Central memory CD8-positive, alpha-beta T cell (primary cell): Measurements from ENCODE around the gene MYH6.
A peak's percentile ranks its signal among the peaks of the same experiment; 100 is the strongest.

Source experiments
- ATAC-seq: fragments of 150-1000 bp; cut with Tn5 transposase; replicated peaks from 2 replicates; pipeline ENCODE4 v1.10.0; 2022; ENCODE audit warnings: mild to moderate bottlenecking, moderate FRiP score, moderate number of reproducible peaks; ENCODE audit not compliant: poor library complexity, severe bottlenecking; ENCODE audit errors: extremely low read depth
- DNase-seq, 2 donors: peaks; one replicate each; pipeline ENCODE4 v3.0.0; 2021; ENCODE audit warnings: low spot score in 2 of 2
- H3K27ac Mint-ChIP-seq: one replicate; pipeline ENCODE4 v1.8.0; 2022; ENCODE audit warnings: low read depth, mild to moderate bottlenecking, moderate library complexity, mixed read lengths
- H3K27me3 Mint-ChIP-seq: one replicate; pipeline ENCODE4 v1.8.0; 2022; ENCODE audit warnings: mixed read lengths
- H3K36me3 Mint-ChIP-seq: one replicate; pipeline ENCODE4 v1.8.0; 2022; ENCODE audit warnings: mild to moderate bottlenecking, moderate library complexity, mixed read lengths; ENCODE audit not compliant: insufficient read depth
- H3K4me1 Mint-ChIP-seq: one replicate; pipeline ENCODE4 v1.8.0; 2022; ENCODE audit warnings: mixed read lengths
- H3K4me3 Mint-ChIP-seq: one replicate; pipeline ENCODE4 v1.8.0; 2022; ENCODE audit warnings: mild to moderate bottlenecking, moderate library complexity, mixed read lengths
- H3K9me3 Mint-ChIP-seq: one replicate; pipeline ENCODE4 v1.8.0; 2022; ENCODE audit warnings: mixed read lengths

MYH6 gene

DNA sequence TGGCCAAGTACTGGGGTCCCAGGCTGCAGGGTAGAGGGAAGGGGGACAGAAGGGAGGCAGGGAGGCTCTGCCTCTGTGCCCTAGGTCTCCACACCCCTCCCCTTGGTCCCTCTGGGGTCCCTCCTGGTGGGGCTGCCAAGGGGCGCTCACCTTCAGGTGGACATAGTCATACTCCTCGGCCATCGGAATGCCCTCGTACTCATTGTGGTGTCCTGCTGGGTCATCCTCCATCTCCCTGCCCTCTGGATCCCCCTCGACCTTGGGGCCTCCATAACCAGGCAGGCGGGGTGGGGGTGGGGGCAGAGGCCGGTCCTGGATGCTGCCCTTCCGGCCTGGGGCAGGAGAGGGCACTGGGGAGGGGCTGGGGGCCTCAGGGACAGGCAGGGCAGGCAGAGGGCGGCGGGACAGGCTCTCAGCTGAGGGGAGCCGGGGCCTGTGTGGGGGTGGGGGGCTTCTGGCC lies 48.9 kb downstream of the MYH6 start:
- no peaks in the 10 kb centered on the region for H3K9me3 Mint-ChIP-seq
- no peak for ATAC-seq
- H3K27me3 Mint-ChIP-seq = peaks cover 47% of the 10 kb centered on the region
- no peak overlapping the region for H3K4me3 Mint-ChIP-seq
- no peak overlapping the region for H3K27ac Mint-ChIP-seq
- no peak for DNase-seq
- H3K36me3 Mint-ChIP-seq = peaks cover 2% of the 10 kb centered on the region
- no peaks in the 10 kb centered on the region for H3K4me1 Mint-ChIP-seq

DNA sequence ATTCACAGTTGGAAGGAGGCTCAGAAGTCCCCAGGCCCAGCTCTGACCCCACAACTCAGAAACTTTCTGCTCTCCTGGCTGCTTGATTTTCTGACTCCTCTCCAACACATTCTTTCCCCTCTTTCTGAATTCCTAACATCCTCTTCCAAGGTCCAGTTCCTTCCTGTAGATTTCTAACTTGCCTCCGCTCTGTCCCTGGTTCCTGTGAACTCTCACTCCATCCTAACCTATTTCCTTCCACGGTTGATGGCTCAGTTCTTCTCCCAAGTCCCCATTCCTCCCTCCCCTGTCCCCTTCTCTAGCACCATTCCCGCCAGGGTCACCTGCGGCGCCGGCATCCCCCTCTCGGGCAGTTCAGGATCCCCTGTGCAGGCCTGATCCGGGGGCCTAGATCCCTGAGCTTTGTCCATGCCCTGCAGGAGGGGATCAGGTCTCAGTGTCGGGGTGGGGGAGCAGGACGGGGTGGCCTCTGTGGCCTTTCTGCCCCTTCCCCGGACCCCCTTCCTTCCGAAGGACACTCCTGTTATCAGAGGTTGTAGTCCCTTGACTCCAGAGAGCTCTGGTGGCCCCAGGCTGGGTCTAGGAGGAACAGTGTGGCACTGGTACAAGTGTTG lies 49.4 kb downstream of the MYH6 start:
- Mint-ChIP-seq H3K27ac (no peak overlapping the region), H3K36me3 (peaks cover 2% of the 10 kb centered on the region), H3K9me3 (no peaks in the 10 kb centered on the region), H3K27me3 (peaks cover 49% of the 10 kb centered on the region), H3K4me1 (no peaks in the 10 kb centered on the region), H3K4me3 (no peak overlapping the region)
- DNase-seq = no peak
- ATAC-seq = no peak

- no peak for DNase-seq
- Mint-ChIP-seq H3K4me1 (no peaks in the 10 kb centered on the region), H3K4me3 (no peak overlapping the region), H3K27ac (no peak overlapping the region), H3K9me3 (no peaks in the 10 kb centered on the region), H3K27me3 (peaks cover 55% of the 10 kb centered on the region), H3K36me3 (peaks cover 2% of the 10 kb centered on the region)
- ATAC-seq = no peak
Measured at GRCh38 chr14:23358042-23358441, 50.0 kb downstream of the MYH6 start.

DNA sequence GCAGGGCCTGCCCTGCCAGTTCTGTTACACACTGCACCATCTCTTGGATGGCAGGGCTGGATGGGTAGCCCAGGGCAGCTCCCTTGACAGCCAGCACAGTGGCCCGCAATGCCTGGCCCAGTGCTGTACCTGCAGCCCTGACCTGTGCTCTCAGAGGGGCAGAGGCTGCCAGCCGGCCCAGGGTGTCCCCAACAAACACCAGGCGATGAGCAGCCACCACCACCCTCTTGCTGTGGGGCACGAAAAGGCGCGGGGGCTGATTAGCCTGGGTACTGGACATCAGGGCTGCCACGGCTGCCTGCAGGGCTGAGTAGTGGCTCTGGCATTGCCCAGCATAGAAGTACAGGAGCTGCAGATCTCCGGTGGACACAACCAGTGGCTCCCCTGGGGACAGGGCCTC lies 50.8 kb downstream of the MYH6 start:
- Mint-ChIP-seq H3K9me3 (no peaks in the 10 kb centered on the region), H3K27ac (no peak overlapping the region), H3K4me3 (no peak overlapping the region), H3K36me3 (peaks cover 2% of the 10 kb centered on the region), H3K27me3 (peaks cover 59% of the 10 kb centered on the region), H3K4me1 (no peaks in the 10 kb centered on the region)
- ATAC-seq = no peak
- DNase-seq = no peak

GRCh38 chr14:23356662-23357061 lies 51.4 kb downstream of the MYH6 start:
- H3K9me3 Mint-ChIP-seq = no peaks in the 10 kb centered on the region
- H3K4me3 Mint-ChIP-seq = no peak overlapping the region
- no peak for DNase-seq
- peaks cover 60% of the 10 kb centered on the region for H3K27me3 Mint-ChIP-seq
- no peaks in the 10 kb centered on the region for H3K4me1 Mint-ChIP-seq
- H3K36me3 Mint-ChIP-seq = peaks cover 2% of the 10 kb centered on the region
- no peak overlapping the region for H3K27ac Mint-ChIP-seq
- no peak for ATAC-seq

DNA sequence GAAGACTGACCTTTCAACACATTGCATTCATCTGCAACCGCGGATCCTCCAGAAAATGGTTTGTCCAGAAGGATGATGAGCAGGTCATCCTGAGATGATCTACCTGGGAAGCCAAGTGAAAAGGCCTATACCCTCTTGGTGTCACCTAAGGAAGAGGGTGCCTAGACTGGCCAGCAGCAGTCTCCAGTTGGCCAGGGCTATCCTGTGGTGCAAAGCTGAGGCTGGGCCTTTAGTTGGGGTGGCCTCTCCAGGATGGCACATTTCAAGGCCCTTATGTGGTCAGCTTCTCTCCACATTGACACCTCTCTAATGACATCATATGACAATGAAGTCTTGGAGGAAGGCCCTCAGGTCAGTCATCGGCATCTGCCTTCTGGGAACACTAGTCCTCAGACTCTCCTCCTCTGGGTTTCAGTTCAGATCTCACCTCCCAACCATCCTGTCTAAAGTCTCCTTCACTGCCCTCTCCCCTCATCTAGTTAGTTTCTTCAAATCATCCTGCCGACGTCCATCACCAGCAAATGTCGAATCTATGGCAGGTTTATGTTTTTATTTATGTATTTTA lies 52.1 kb downstream of the MYH6 start:
- ATAC-seq = no peak
- Mint-ChIP-seq H3K36me3 (peaks cover 2% of the 10 kb centered on the region), H3K9me3 (no peaks in the 10 kb centered on the region)

GRCh38 chr14:23354990-23355389 lies 53.1 kb downstream of the MYH6 start:
- no peaks in the 10 kb centered on the region for H3K9me3 Mint-ChIP-seq
- ATAC-seq = no peak
- H3K27me3 Mint-ChIP-seq = peaks cover 69% of the 10 kb centered on the region
- no peak for DNase-seq
- H3K27ac Mint-ChIP-seq = no peak overlapping the region
- H3K36me3 Mint-ChIP-seq = peaks cover 2% of the 10 kb centered on the region
- H3K4me1 Mint-ChIP-seq = no peaks in the 10 kb centered on the region
- H3K4me3 Mint-ChIP-seq = no peak overlapping the region

More for the DNA sequence above, 52.1 kb downstream of the MYH6 start:
- H3K27me3 Mint-ChIP-seq = peaks cover 67% of the 10 kb centered on the region
- no peaks in the 10 kb centered on the region for H3K4me1 Mint-ChIP-seq
- no peak for DNase-seq
- H3K27ac Mint-ChIP-seq = no peak overlapping the region
- no peak overlapping the region for H3K4me3 Mint-ChIP-seq

GRCh38 chr14:23353433-23353780 lies 54.7 kb downstream of the MYH6 start:
- Mint-ChIP-seq H3K9me3 (no peaks in the 10 kb centered on the region), H3K27me3 (peaks cover 75% of the 10 kb centered on the region), H3K4me3 (peak overlapping the region; percentile 61), H3K36me3 (peaks cover 4% of the 10 kb centered on the region), H3K4me1 (no peaks in the 10 kb centered on the region), H3K27ac (no peak overlapping the region)
- no peak for ATAC-seq
- DNase-seq = no peak

DNA sequence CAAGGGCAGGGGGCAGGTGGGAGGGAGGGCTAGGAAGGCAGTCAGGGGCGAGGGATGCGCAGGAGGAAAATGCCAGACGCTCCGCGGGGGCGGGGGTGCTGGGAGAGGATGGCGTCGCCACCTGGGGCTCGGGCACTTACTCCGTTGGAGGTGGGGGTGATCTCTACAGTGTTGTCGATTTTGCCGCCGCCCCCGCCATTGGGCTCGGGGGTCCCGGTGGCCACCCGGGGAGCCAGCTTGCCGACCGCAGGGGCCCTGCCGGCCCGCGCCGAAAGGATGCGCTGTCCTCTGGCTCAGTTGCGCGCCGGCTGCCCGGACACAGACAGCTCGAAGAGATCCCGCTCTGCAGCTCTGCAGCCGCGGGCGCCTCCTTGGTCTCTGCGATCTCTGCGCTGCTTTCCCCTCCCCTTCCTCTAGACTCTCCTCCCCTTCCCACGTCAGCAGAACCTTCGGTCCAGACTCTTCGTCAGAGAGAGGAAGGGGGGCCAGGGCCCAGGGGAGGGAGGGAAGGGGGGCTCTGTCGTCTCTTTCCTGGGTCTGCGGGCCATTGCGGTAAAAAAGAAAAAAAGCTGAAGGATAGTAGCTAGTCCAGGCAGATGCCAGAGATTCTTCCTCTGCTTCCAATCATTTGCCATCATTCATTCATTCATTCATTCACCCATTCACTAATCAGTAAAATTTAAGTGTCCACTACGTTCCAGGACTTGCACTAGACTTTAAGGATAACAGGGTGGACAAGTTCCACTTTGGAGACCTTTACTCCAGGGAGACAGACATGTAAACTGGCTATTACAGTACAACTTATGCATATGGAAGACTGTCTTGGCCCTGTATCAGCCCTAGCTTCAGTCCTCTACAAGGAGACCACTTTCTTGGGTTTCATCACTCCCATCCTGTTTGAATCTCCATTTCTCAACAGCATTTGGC lies 55.3 kb downstream of the MYH6 start, which contains the start of gene SLC22A17:
TSS of gene SLC22A17 (minus strand) at position 382 of the 927 bp plus-strand sequence.
- Mint-ChIP-seq H3K4me3 (peak within 1 kb of the TSS; percentile 61), H3K27me3 (peaks cover 78% of the 10 kb centered on the region), H3K36me3 (peaks cover 4% of the 10 kb centered on the region), H3K9me3 (no peaks in the 10 kb centered on the region), H3K27ac (no peak within 1 kb of the TSS), H3K4me1 (no peaks in the 10 kb centered on the region)
- DNase-seq = peak in 1 of 2 donors; percentile 18
- peak; percentile 68 for ATAC-seq

DNA sequence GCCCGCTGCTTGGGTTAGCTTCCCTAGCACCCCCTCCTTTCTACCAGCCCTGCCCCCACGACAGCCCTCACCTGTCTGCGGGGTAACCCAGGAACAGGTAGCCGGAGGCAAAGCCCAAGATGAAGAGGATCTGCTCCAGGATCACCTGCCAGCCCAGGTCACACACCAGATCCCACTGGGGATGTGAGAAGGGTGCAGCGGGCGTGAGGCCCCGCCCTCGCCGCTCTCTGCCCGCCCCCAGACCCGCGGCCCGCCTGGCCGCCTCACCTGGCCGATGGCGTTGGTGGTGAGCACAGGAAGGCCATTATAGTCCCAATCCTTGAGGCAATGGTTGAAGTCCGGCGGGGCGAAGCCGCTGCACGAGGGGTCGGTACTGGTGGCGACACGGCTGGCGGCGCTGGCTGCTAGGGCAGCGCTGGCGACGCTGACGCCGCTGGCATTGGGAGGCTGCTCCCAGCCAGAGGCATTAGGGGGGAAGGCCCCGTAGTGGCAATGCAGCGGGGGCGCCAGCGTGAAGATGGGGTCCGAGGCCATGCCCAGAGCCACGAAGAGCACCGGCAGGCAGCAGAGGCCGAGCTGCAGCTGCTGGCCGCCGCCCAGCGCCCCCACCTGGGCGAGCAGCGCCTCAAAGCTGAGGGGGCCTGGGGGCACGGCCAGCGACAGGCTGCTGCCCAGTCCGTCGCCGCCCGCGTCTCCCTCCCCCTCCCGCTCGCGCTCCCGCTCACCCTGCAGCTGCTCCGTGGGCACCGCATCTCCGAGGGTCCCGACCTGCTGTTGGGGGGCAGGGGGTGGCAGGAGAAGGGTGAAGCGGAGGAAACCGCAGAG lies 56.2 kb downstream of the MYH6 start:
- H3K4me1 Mint-ChIP-seq = no peaks in the 10 kb centered on the region
- peaks cover 4% of the 10 kb centered on the region for H3K36me3 Mint-ChIP-seq

DNA sequence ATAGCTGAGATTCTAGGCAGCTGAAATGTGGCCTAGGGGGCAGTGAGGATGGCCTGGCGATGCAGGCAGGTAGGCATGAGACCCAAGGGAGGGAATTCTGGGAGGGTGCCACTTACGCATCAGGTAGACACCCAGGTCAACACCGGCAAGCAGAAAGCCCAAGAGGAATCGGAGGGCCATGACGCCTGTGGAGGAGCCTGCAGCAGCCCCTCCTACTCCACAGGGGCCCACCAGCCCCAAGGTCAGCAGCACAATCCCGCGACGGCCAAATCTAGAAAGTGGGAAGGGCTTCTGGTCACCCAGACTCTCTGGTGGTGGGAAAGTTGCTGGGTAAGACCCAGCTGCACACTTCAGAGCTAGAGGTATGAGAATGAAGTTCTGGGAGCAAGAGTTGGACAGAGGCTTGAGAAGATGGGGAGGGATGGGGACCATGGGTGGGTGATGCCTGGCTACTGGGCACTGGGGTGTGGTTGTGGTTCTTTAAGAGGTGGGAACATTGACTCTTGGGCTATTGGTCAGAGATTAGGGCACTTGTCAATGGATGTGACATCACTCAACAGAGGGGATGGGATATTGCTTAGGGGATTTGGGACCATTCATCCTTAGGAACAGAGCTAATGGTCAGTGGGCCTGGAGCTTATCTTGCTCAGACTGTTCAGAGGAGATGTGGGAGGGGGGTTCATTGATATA lies 58.8 kb downstream of the MYH6 start:
- Mint-ChIP-seq H3K27me3 (peaks cover 76% of the 10 kb centered on the region), H3K4me3 (no peak overlapping the region), H3K36me3 (peaks cover 3% of the 10 kb centered on the region), H3K9me3 (no peaks in the 10 kb centered on the region), H3K4me1 (no peaks in the 10 kb centered on the region), H3K27ac (no peak overlapping the region)
- ATAC-seq = no peak
- DNase-seq = no peak

More for the DNA sequence above, 56.2 kb downstream of the MYH6 start:
- ATAC-seq (no peak), DNase-seq (no peak)
- H3K4me3 Mint-ChIP-seq = peak overlapping the region; percentile 61
- H3K27me3 Mint-ChIP-seq = peaks cover 78% of the 10 kb centered on the region
- no peaks in the 10 kb centered on the region for H3K9me3 Mint-ChIP-seq
- H3K27ac Mint-ChIP-seq = no peak overlapping the region

DNA sequence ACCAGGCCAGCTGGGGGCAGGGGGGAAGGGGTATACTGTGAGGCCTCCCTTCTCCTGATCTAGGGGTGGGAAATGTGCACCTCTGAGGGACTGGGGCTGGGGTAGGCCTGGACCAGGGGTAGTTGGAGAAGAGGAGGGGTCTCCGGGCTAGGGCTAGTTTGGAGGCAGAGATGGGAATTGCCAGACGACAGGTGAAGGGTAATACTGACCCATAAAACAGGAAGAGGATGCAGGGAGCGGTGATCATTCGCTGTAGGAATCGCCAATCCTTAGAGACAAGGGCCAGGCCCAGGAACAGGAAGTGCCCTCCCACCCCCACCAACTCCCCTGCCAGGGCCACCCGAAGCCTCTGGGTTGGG lies 59.8 kb downstream of the MYH6 start:
- no peak for ATAC-seq
- Mint-ChIP-seq H3K4me3 (no peak overlapping the region), H3K9me3 (no peaks in the 10 kb centered on the region), H3K27ac (no peak overlapping the region), H3K36me3 (peaks cover 2% of the 10 kb centered on the region), H3K4me1 (no peaks in the 10 kb centered on the region), H3K27me3 (peaks cover 66% of the 10 kb centered on the region)
- no peak for DNase-seq
